WERI-Rb-1 (cell line): ENCODE results near the gene PHKA1.
A peak's percentile ranks its signal among the peaks of the same experiment; 100 is the strongest.
"Not testable (repeated sequence)": the region's sequence is repeated elsewhere in the genome, so short reads cannot be mapped to it uniquely, and the experiment has no call there.

Experiments used
- DNase-seq: peaks from one replicate; pipeline ENCODE4 v3.0.0-alpha.2; 2020
- H3K27ac ChIP-seq: fragments of 250-450 bp; sonication (Bioruptor Pico); 2 replicates; pipeline ENCODE4 v1.5.1; 2020; ENCODE audit warnings: mild to moderate bottlenecking, moderate library complexity
- H3K27me3 ChIP-seq: fragments of 250-450 bp; sonication (Bioruptor Pico); 2 replicates; pipeline ENCODE4 v1.5.1; 2021; ENCODE audit warnings: mild to moderate bottlenecking, low read depth, moderate library complexity; ENCODE audit not compliant: insufficient read depth, severe bottlenecking
- H3K36me3 ChIP-seq: fragments of 250-450 bp; sonication (Bioruptor Pico); 2 replicates; pipeline ENCODE4 v1.5.1; 2020; ENCODE audit warnings: mild to moderate bottlenecking, moderate library complexity
- H3K4me3 ChIP-seq: 2 replicates; pipeline ENCODE4 v1.5.1; 2011; ENCODE audit warnings: low read depth, mild to moderate bottlenecking, control low read depth, low read length
- H3K9me3 ChIP-seq: fragments of 250-450 bp; sonication (Bioruptor Pico); 2 replicates; pipeline ENCODE4 v1.5.1; 2021; ENCODE audit warnings: mild to moderate bottlenecking, moderate library complexity; ENCODE audit not compliant: severe bottlenecking
- CTCF ChIP-seq: IDR thresholded peaks from 2 replicates; pipeline ENCODE4 v1.5.1; 2011; ENCODE audit warnings: low read depth, mild to moderate bottlenecking, control low read depth, inconsistent platforms, low read length

The PHKA1 gene

GRCh38 chrX:72713599-72714477 is at the start of gene PHKA1:
Gene PHKA1, minus strand, starts transcription at chrX:72714306. Its CDS starts 426 bp downstream, at chrX:72713880.
- Histone ChIP-seq H3K4me3 (peak within 1 kb of the TSS; percentile 52), H3K27ac (peak within 1 kb of the TSS; percentile 70)
- H3K9me3 ChIP-seq, H3K27me3 ChIP-seq, H3K36me3 ChIP-seq: not testable (repeated sequence)
- DNase-seq = peak; percentile 46

GRCh38 chrX:72760454-72760853 is 46.3 kb upstream of the PHKA1 start:
- not testable (repeated sequence) for H3K27ac ChIP-seq, H3K36me3 ChIP-seq, H3K4me3 ChIP-seq, H3K27me3 ChIP-seq, DNase-seq, H3K9me3 ChIP-seq

- H3K36me3 ChIP-seq, H3K9me3 ChIP-seq, H3K27me3 ChIP-seq, H3K4me3 ChIP-seq, H3K27ac ChIP-seq, DNase-seq: not testable (repeated sequence)
Measured at GRCh38 chrX:72748545-72748944, 34.4 kb upstream of the PHKA1 start.

- DNase-seq, H3K9me3 ChIP-seq, H3K27me3 ChIP-seq, H3K27ac ChIP-seq, H3K4me3 ChIP-seq, H3K36me3 ChIP-seq: not testable (repeated sequence)
Measured at GRCh38 chrX:72745546-72745945, 31.4 kb upstream of the PHKA1 start.

GRCh38 chrX:72735561-72735960 is 21.5 kb upstream of the PHKA1 start:
- TF ChIP-seq CTCF = no peak
- Histone ChIP-seq H3K36me3 (no peaks in the 10 kb centered on the region), H3K27ac (no peak overlapping the region), H3K9me3 (no peaks in the 10 kb centered on the region), H3K27me3 (peaks cover 2% of the 10 kb centered on the region), H3K4me3 (no peak overlapping the region)
- no peak for DNase-seq

- H3K36me3 ChIP-seq, DNase-seq, H3K4me3 ChIP-seq, H3K27me3 ChIP-seq, H3K9me3 ChIP-seq, H3K27ac ChIP-seq: not testable (repeated sequence)
Measured at GRCh38 chrX:72733636-72734035, 19.5 kb upstream of the PHKA1 start.

- Histone ChIP-seq H3K36me3 (no peaks in the 10 kb centered on the region), H3K4me3 (no peak overlapping the region), H3K27me3 (peaks cover under 1% of the 10 kb centered on the region), H3K27ac (no peak overlapping the region), H3K9me3 (no peaks in the 10 kb centered on the region)
- TF ChIP-seq CTCF = no peak
- DNase-seq = no peak
Measured at GRCh38 chrX:72727846-72728245, 13.7 kb upstream of the PHKA1 start.

GRCh38 chrX:72716766-72717165 is 2.7 kb upstream of the PHKA1 start:
- TF ChIP-seq CTCF = no peak
- Histone ChIP-seq H3K36me3 (no peaks in the 10 kb centered on the region), H3K27ac (no peak overlapping the region), H3K9me3 (no peaks in the 10 kb centered on the region), H3K27me3 (peaks cover 13% of the 10 kb centered on the region), H3K4me3 (no peak overlapping the region)
- DNase-seq = no peak
